OCI-LY7 (cell line): Measurements from ENCODE around the gene SLC2A8. TPM values are rescaled to one million over a fixed set of nuclear protein-coding genes. Genes with fewer than 3 reads are reported as not detected.

ENCODE experiments used
- BruUV-seq: library from RNA; stranded (reverse); fragments of 400-500 nt; replicated peaks from 2 replicates; lab custom pipeline; 2021; lab: Mats Ljungman, UMichigan
- CTCF ChIA-PET: fragments of 300-600 bp; sonication (Branson Sonifier 250); formaldehyde crosslinking; loops from one replicate; lab custom pipeline; 2022; ENCODE audit warnings: antibody characterized with exemption; ENCODE audit not compliant: unreplicated experiment; lab: Charles Lee
- POLR2A ChIA-PET: fragments of 300-600 bp; sonication (Branson Sonifier 250); formaldehyde crosslinking; loops from one replicate; lab custom pipeline; 2022; ENCODE audit warnings: antibody characterized with exemption; lab: Charles Lee
- DNase-seq: peaks from one replicate; pipeline ENCODE4 v3.0.0-alpha.2; 2015; ENCODE audit warnings: low spot score
- H2AFZ ChIP-seq: fragments of 200-600 bp; sonication (generic), shearing (Covaris generic); 2 replicates; pipeline ENCODE4 v1.6.1; 2014; ENCODE audit warnings: mild to moderate bottlenecking, antibody characterized with exemption, low read length, moderate library complexity
- H3K27ac ChIP-seq: fragments of 200-600 bp; sonication (generic); 2 replicates; pipeline ENCODE4 v1.5.1; 2014; ENCODE audit warnings: mixed run types, low read depth, mild to moderate bottlenecking, moderate library complexity, low read length, inconsistent platforms; ENCODE audit not compliant: poor library complexity, severe bottlenecking
- H3K36me3 ChIP-seq: fragments of 200-600 bp; sonication (generic); 2 replicates; pipeline ENCODE4 v1.6.1; 2014; ENCODE audit warnings: mild to moderate bottlenecking, antibody characterized with exemption, low read length, moderate library complexity, mixed read lengths; ENCODE audit not compliant: insufficient read depth
- H3K4me1 ChIP-seq: fragments of 200-600 bp; sonication (generic); 2 replicates; pipeline ENCODE4 v1.5.1; 2014; ENCODE audit warnings: mild to moderate bottlenecking, low read length; ENCODE audit not compliant: insufficient read depth, poor library complexity, severe bottlenecking
- H3K4me2 ChIP-seq: fragments of 200-600 bp; sonication (generic); 2 replicates; pipeline ENCODE4 v1.6.1; 2014; ENCODE audit warnings: mild to moderate bottlenecking, low read length
- H3K4me3 ChIP-seq: fragments of 200-600 bp; sonication (generic); 2 replicates; pipeline ENCODE4 v1.5.1; 2014; ENCODE audit warnings: mild to moderate bottlenecking, low read depth, low read length; ENCODE audit not compliant: poor library complexity, severe bottlenecking
- H3K79me2 ChIP-seq: fragments of 200-600 bp; sonication (generic); 2 replicates; pipeline ENCODE4 v1.6.1; 2016; ENCODE audit warnings: low read depth, mild to moderate bottlenecking, low read length, moderate library complexity, mixed read lengths; ENCODE audit not compliant: insufficient read depth
- H3K9me2 ChIP-seq: fragments of 200-600 bp; sonication (generic); 2 replicates; pipeline ENCODE4 v1.6.1; 2016; ENCODE audit warnings: mild to moderate bottlenecking, low read length, mixed read lengths; ENCODE audit not compliant: insufficient read depth
- H3K9me3 ChIP-seq: fragments of 200-600 bp; sonication (generic); 2 replicates; pipeline ENCODE4 v1.6.1; 2014; ENCODE audit warnings: mild to moderate bottlenecking, mixed run types, low read length, mixed read lengths
- H4K20me1 ChIP-seq: fragments of 200-600 bp; sonication (generic); 2 replicates; pipeline ENCODE4 v1.6.1; 2014; ENCODE audit warnings: mild to moderate bottlenecking, antibody characterized with exemption, low read length, moderate library complexity, mixed read lengths; ENCODE audit not compliant: insufficient read depth
- EZH2phosphoT487 ChIP-seq: fragments of 200-600 bp; sonication (generic); IDR thresholded peaks from 2 replicates; pipeline ENCODE4 v1.6.1; 2018; ENCODE audit warnings: low read depth, borderline replicate concordance, mild to moderate bottlenecking, mixed run types, antibody characterized with exemption, low read length, moderate library complexity, mixed read lengths
- intact Hi-C: fragments of 100-400 bp; cut with micrococcal nuclease; formaldehyde crosslinking; loops from one replicate; pipeline ENCODE4 v1.10.0; 2022; ENCODE audit not compliant: unreplicated experiment
- total RNA-seq, 2 experiments: library from RNA; depleted of rRNA in 1 of 2; stranded (reverse); fragments of >200 nt in 1 of 2; shearing (Covaris generic) in 1 of 2; gene quantifications; 2 replicates each; pipeline ENCODE4 v1.2.3, GENCODE V29; 2014 to 2022
- TF ChIP-seq, protein P1 (sequence below): fragments of 200-600 bp; sonication (generic); conservative IDR thresholded peaks from 2 replicates; pipeline ENCODE4 v1.5.1; 2014; ENCODE audit warnings: mild to moderate bottlenecking, antibody characterized with exemption, low read length, moderate library complexity, mixed read lengths

SLC2A8 gene
- total RNA-seq, 2 experiments from 2014 or later, result 11.9 to 19.6 TPM

DNA sequence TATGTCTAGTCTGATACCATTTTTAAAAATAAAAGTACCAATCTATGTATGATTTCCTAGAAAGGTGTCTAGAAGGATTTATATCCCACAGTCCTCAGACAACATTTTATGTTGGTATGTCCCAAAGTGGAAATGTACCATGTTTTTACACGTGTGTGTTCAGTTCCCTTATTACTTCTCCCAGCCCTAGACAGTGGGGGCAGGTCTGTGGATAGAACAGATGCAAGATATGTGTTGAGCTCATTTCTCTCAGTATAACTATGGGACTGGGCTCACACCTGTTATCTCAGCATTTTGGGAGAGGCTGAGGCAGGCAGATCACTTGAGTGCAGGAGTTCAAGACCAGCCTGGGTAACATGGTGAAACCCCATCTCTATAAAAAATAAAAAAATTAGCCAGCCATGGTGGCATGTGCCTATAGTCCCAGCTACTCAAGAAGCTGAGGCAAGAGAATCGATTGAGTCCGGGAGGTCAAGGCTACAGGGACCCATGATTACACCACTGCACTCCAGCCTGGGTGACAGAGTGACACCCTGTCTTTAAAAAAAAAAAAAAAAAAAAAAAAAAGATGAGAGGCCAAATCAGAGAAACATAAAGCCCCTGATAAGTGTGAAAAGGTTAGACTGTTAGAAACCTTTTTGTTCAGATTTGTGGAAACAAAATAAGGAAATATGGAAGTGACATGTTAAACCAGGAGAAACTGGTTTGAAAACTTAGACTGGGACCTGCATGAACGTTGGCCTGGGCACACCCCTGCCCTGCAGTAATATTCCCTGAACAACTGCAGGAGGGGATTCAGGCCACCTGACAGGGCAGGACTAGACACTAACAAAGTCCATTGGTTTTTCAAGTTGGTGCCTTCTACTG lies 7.4 kb upstream of the SLC2A8 start:
- Histone ChIP-seq H3K27ac (no peak overlapping the region), H3K4me2 (no peak overlapping the region), H3K9me2 (no peaks in the 10 kb centered on the region), H3K36me3 (no peaks in the 10 kb centered on the region), H2AFZ (no peak overlapping the region), H3K9me3 (no peaks in the 10 kb centered on the region), H4K20me1 (no peaks in the 10 kb centered on the region), H3K4me3 (no peak overlapping the region), H3K79me2 (no peaks in the 10 kb centered on the region), H3K4me1 (peaks cover 6% of the 10 kb centered on the region)
- no peak for DNase-seq
- CTCF ChIA-PET, result no interaction called here
- intact Hi-C loops, result loop anchor here (10.0 kb wide), 1 partner anchor 115 kb away; no protein-coding TSS in a partner anchor
- BruUV-seq, result no TSS peak
- TF ChIP-seq, protein P1, sequence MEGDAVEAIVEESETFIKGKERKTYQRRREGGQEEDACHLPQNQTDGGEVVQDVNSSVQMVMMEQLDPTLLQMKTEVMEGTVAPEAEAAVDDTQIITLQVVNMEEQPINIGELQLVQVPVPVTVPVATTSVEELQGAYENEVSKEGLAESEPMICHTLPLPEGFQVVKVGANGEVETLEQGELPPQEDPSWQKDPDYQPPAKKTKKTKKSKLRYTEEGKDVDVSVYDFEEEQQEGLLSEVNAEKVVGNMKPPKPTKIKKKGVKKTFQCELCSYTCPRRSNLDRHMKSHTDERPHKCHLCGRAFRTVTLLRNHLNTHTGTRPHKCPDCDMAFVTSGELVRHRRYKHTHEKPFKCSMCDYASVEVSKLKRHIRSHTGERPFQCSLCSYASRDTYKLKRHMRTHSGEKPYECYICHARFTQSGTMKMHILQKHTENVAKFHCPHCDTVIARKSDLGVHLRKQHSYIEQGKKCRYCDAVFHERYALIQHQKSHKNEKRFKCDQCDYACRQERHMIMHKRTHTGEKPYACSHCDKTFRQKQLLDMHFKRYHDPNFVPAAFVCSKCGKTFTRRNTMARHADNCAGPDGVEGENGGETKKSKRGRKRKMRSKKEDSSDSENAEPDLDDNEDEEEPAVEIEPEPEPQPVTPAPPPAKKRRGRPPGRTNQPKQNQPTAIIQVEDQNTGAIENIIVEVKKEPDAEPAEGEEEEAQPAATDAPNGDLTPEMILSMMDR, result no peak
- TF ChIP-seq EZH2phosphoT487, result no peak
- POLR2A ChIA-PET, result interaction anchor here (0.6 kb wide), 1 partner anchor 1338 kb away, joined by 3 read pairs; no protein-coding TSS in a partner anchor

DNA sequence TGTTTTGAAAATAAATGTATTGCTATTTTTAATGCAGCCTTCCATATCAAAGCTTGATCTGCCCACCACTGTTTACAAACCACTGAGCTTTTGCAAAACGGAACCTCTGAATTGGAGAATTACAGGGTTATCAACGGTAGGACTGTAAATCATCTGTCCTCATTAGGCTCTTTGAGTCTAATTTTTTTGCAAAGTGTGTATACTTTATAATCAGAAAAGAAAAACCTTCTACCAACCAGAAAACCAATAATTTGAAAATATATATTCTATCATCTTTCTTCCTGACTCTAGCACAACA lies 6.8 kb upstream of the SLC2A8 start:
- H3K4me1 ChIP-seq, result peaks cover 6% of the 10 kb centered on the region
- no peak overlapping the region for H3K4me3 ChIP-seq
- intact Hi-C loops, result loop anchor here (10.0 kb wide), 1 partner anchor 115 kb away; no protein-coding TSS in a partner anchor
- BruUV-seq, result no TSS peak
- ChIA-PET CTCF (no interaction called here), POLR2A (interaction anchor here (0.6 kb wide), 1 partner anchor 1337 kb away, joined by 3 read pairs; no protein-coding TSS in a partner anchor)
- no peak overlapping the region for H3K27ac ChIP-seq
- DNase-seq, result no peak
- H3K36me3 ChIP-seq, result no peaks in the 10 kb centered on the region
- no peak overlapping the region for H3K4me2 ChIP-seq
- no peak for TF ChIP-seq EZH2phosphoT487
- TF ChIP-seq, protein P1, result no peak
- no peaks in the 10 kb centered on the region for H3K79me2 ChIP-seq
- no peaks in the 10 kb centered on the region for H4K20me1 ChIP-seq
- no peaks in the 10 kb centered on the region for H3K9me3 ChIP-seq
- no peak overlapping the region for H2AFZ ChIP-seq
- H3K9me2 ChIP-seq, result no peaks in the 10 kb centered on the region

DNA sequence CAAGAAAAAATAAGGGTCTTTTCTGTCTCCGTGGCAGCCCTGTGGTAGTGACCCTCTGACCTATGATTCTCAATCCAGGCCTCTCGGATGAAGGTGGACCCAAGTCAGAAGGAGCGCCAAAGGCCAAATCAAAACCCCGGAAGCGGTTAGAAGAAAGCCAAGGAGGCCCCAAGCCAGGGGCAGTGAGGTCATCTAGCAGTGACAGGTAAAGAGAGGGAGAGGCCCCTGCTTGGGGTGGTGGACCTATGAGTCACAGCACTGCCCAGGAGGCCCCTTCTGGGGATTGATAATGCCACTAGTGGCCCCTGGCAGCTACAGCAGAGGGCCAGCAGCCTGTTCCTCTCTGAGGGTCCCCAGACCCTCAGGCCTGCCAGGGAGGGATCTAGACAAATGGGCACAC lies 6.4 kb upstream of the SLC2A8 start:
- TF ChIP-seq EZH2phosphoT487, result no peak
- TF ChIP-seq, protein P1, result no peak
- Histone ChIP-seq H4K20me1 (no peaks in the 10 kb centered on the region), H3K4me2 (no peak overlapping the region), H3K79me2 (no peaks in the 10 kb centered on the region), H3K9me3 (no peaks in the 10 kb centered on the region), H3K9me2 (no peaks in the 10 kb centered on the region), H3K4me1 (peaks cover 6% of the 10 kb centered on the region), H2AFZ (no peak overlapping the region), H3K36me3 (no peaks in the 10 kb centered on the region), H3K27ac (no peak overlapping the region), H3K4me3 (no peak overlapping the region)
- no TSS peak for BruUV-seq
- no peak for DNase-seq
- ChIA-PET POLR2A (no interaction called here), CTCF (no interaction called here)
- intact Hi-C loops, result loop anchor here (10.0 kb wide), 1 partner anchor 116 kb away; no protein-coding TSS in a partner anchor
